ENCODE data around the gene DNAJC5G. TPM values are rescaled to one million over a fixed set of nuclear protein-coding genes. Genes with fewer than 3 reads are reported as not detected.
A peak's percentile ranks its signal among the peaks of the same experiment; 100 is the strongest.

The DNAJC5G gene
- total and polyA plus RNA-seq, 2 donors (not counting 3 experiments of a cell fraction or from before 2014, with no cell fraction given) = 0.77 to 1.4 TPM

DNA sequence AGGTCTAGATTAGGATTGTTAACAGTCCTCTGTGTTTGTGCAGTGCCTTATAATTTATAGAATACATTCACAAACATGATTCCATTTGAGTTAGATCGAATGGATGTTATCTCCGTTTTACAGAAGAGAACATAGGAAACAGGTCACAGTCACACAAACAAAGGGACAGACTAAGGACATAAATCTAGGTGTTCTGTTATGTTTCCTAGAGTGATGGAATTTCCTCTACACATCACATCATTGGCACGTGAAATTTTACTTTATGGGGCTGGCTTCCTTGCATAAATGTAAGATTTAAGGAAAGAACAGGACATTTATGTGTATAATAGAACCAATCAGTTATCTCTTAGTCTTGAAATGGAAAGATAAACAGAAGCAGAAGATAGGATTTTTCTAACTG, 13.4 kb downstream of the DNAJC5G start:
- TF ChIP-seq EZH2 (IDR thresholded peaks at IDR 0.05; ENCODE audit: borderline replicate concordance, low read depth, low read length, severe bottlenecking) = no peak
- TF ChIP-seq, protein P1, sequence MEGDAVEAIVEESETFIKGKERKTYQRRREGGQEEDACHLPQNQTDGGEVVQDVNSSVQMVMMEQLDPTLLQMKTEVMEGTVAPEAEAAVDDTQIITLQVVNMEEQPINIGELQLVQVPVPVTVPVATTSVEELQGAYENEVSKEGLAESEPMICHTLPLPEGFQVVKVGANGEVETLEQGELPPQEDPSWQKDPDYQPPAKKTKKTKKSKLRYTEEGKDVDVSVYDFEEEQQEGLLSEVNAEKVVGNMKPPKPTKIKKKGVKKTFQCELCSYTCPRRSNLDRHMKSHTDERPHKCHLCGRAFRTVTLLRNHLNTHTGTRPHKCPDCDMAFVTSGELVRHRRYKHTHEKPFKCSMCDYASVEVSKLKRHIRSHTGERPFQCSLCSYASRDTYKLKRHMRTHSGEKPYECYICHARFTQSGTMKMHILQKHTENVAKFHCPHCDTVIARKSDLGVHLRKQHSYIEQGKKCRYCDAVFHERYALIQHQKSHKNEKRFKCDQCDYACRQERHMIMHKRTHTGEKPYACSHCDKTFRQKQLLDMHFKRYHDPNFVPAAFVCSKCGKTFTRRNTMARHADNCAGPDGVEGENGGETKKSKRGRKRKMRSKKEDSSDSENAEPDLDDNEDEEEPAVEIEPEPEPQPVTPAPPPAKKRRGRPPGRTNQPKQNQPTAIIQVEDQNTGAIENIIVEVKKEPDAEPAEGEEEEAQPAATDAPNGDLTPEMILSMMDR (IDR thresholded peaks at IDR 0.05; ENCODE audit: extremely low read depth in 1 of 2, insufficient read depth in 1 of 2, low read depth in 1 of 2, low read length in 2 of 2) = no peak
- TF ChIP-seq JUN (IDR thresholded peaks at IDR 0.05; ENCODE audit: borderline replicate concordance, insufficient read depth, insufficient read length, low read depth) = peak; percentile 90
- TF ChIP-seq GATA2 (IDR thresholded peaks at IDR 0.05; ENCODE audit: insufficient read depth, insufficient read length, low read depth, low read length) = peak; percentile 73
- no peak for TF ChIP-seq MYC (IDR thresholded peaks at IDR 0.05; ENCODE audit: low read depth, low read length)
- TF ChIP-seq FOS (IDR thresholded peaks at IDR 0.05; ENCODE audit: borderline replicate concordance, insufficient read depth, low read length) = peak; percentile 48
- peak; percentile 46 for TF ChIP-seq POLR2AphosphoS5 (IDR thresholded peaks at IDR 0.05; ENCODE audit: insufficient read depth, low read depth, low read length)
- TF ChIP-seq MAX (IDR thresholded peaks at IDR 0.05; ENCODE audit: insufficient read depth, insufficient read length) = no peak
- TF ChIP-seq POLR2A (IDR thresholded peaks at IDR 0.05; ENCODE audit: low read depth, low read length) = peak; percentile 60
- dilution Hi-C loops (cut with MboI; ENCODE audit: extremely low pct_ligation_motif_present, low sequenced_read_pairs) = no loop called here
- POLR2A ChIA-PET = no interaction called here
- Histone ChIP-seq H3K9me3 (replicated peaks; ENCODE audit: control insufficient read depth, insufficient read depth, low read length) (no peaks in the 10 kb centered on the region), H3K27me3 (ENCODE audit: control insufficient read depth in 2 of 2, insufficient read depth in 2 of 2, low read length in 2 of 2) (no peaks in the 10 kb centered on the region), H3K27ac (ENCODE audit: insufficient read depth, low read depth, low read length) (peak overlapping the region; percentile 97), H4K20me1 (replicated peaks; ENCODE audit: control insufficient read depth, extremely low read depth, insufficient read depth, low read length) (no peaks in the 10 kb centered on the region), H2AFZ (ENCODE audit: low read depth, low read length) (peak overlapping the region; percentile 25), H3K36me3 (ENCODE audit: control insufficient read depth in 2 of 2, extremely low read depth in 1 of 2, insufficient read depth in 2 of 2, low read length in 2 of 2) (no peaks in the 10 kb centered on the region), H3K4me3 (replicated peaks in 1 of 3; ENCODE audit: insufficient read depth in 1 of 3, low read depth in 1 of 3, low read length in 3 of 3) (no peak overlapping the region), H3K79me2 (ENCODE audit: control insufficient read depth, insufficient read depth, low read length) (no peaks in the 10 kb centered on the region), H3K4me2 (ENCODE audit: insufficient read depth, low read length) (peak overlapping the region; percentile 60), H3K4me1 (ENCODE audit: control insufficient read depth, extremely low read depth, insufficient read depth, low read length) (peaks cover 37% of the 10 kb centered on the region), H3K9ac (replicated peaks; ENCODE audit: extremely low read depth, insufficient read depth, low read length) (peak overlapping the region; percentile 71), H3K9me1 (replicated peaks; ENCODE audit: control insufficient read depth, extremely low read depth, insufficient read depth, low read length) (no peaks in the 10 kb centered on the region)
- FAIRE-seq (peak; percentile 91), DNase-seq (ENCODE audit: low read depth, low spot score) (peak; percentile 94)
- CTCF ChIA-PET = interaction anchor here (1.0 to 7.2 kb wide), 5 partner anchors 7 to 43 kb away, joined by 3 to 107 read pairs (median 8); partner anchors contain the start of gene TRIM54
- intact Hi-C loops (cut with micrococcal nuclease) = loop anchor here (1.0 to 10.0 kb wide), 4 partner anchors 8 to 324 kb away; partner anchors contain the start of genes ATRAID and SLC5A6
- no TSS peak for BruUV-seq (replicated peaks)

Measured in endothelial cell of umbilical vein (primary cell).